GM23248 (cell line): ENCODE data around the gene NCMAP.

Experiments
- EZH2 ChIP-seq: fragments of 200-600 bp; sonication (generic); IDR thresholded peaks from 2 replicates; pipeline ENCODE4 v1.6.1; 2018; ENCODE audit warnings: antibody characterized with exemption, mild to moderate bottlenecking; ENCODE audit not compliant: insufficient read depth, poor library complexity, severe bottlenecking
- EZH2phosphoT487 ChIP-seq: fragments of 200-600 bp; sonication (generic); IDR thresholded peaks from 2 replicates; pipeline ENCODE4 v1.6.1; 2018; ENCODE audit warnings: antibody characterized with exemption, moderate library complexity, mild to moderate bottlenecking, low read depth; ENCODE audit not compliant: insufficient read depth

- TF ChIP-seq EZH2phosphoT487 (no peak), EZH2 (no peak)
These were observed 10.2 kb upstream of the NCMAP start for GRCh38 chr1:24545662-24546061.
